GM12878 (cell line): ENCODE data around the gene ZNF311. TPM values are rescaled to one million over a fixed set of nuclear protein-coding genes. Genes with fewer than 3 reads are reported as not detected.

ENCODE experiments used
- ATAC-seq: fragments of 200-7000 bp; cut with Tn5 transposase; 3 replicates; pipeline ENCODE4 v1.9.1; 2020; ENCODE audit warnings: mild to moderate bottlenecking, moderate library complexity
- BruUV-seq: library from RNA; stranded (reverse); fragments of 400-500 nt; replicated peaks from 2 replicates; lab custom pipeline; 2021; lab: Mats Ljungman, UMichigan
- CTCF ChIA-PET: fragments of 300-600 bp; sonication (Branson Sonifier 250); formaldehyde crosslinking; extraction: SDS; loops from one replicate; lab custom pipeline; 2021; ENCODE audit warnings: inconsistent platforms; lab: Yijun Ruan, JAX
- POLR2A ChIA-PET: fragments of 350-600 bp; formaldehyde crosslinking; extraction: SDS; loops from one replicate; lab custom pipeline; 2021; ENCODE audit warnings: inconsistent platforms; lab: Charles Lee
- RAD21 ChIA-PET: fragments of 300-600 bp; sonication (Branson Sonifier 250); formaldehyde crosslinking; loops from one replicate; lab custom pipeline; 2023; ENCODE audit warnings: antibody characterized with exemption; ENCODE audit not compliant: unreplicated experiment; lab: Charles Lee
- SMC1A ChIA-PET: fragments of 300-600 bp; sonication (Branson Sonifier 250); formaldehyde crosslinking; loops from one replicate; lab custom pipeline; 2023; ENCODE audit not compliant: unreplicated experiment, uncharacterized antibody; lab: Charles Lee
- DNase-seq: peaks from one replicate; pipeline ENCODE4 v3.0.0-alpha.2; 2011; ENCODE audit warnings: low read depth, low spot score
- FAIRE-seq: peaks from 3 replicates; lab custom pipeline; 2011; peaks lifted over from hg19 to GRCh38; lab: Jason Lieb, UNC
- H2AFZ ChIP-seq: 2 replicates; pipeline ENCODE4 v1.6.0; 2011; ENCODE audit warnings: low read depth, low read length, control low read depth; ENCODE audit not compliant: control insufficient read depth
- H3K27ac ChIP-seq: 2 replicates; pipeline ENCODE4 v1.5.1; 2011; ENCODE audit warnings: control low read depth; ENCODE audit not compliant: control insufficient read depth, insufficient read depth
- H3K27me3 ChIP-seq, 2 experiments: replicated peaks in 1 of 2; 2 replicates each; pipeline versions ENCODE4 v1.6.0 to v1.6.1; 2011; ENCODE audit warnings: low read length in 1 of 2; ENCODE audit not compliant: control insufficient read depth in 2 of 2, insufficient read depth in 2 of 2
- H3K36me3 ChIP-seq, 2 experiments: 2 replicates each; pipeline ENCODE4 v1.5.1; 2011; ENCODE audit warnings: low read length in 1 of 2; ENCODE audit not compliant: control insufficient read depth in 2 of 2, insufficient read depth in 2 of 2
- H3K4me1 ChIP-seq: 2 replicates; pipeline ENCODE4 v1.6.1; 2011; ENCODE audit warnings: mild to moderate bottlenecking, low read length, moderate library complexity, mixed read lengths; ENCODE audit not compliant: control insufficient read depth, insufficient read depth
- H3K4me2 ChIP-seq: 2 replicates; pipeline ENCODE4 v1.6.0; 2011; ENCODE audit warnings: control low read depth; ENCODE audit not compliant: control insufficient read depth, insufficient read depth
- H3K4me3 ChIP-seq: fragments of 200-600 bp; sonication (generic); 2 replicates; pipeline ENCODE4 v1.5.1; 2016
- H3K79me2 ChIP-seq: 2 replicates; pipeline ENCODE4 v1.6.0; 2011; ENCODE audit warnings: low read length; ENCODE audit not compliant: control insufficient read depth, insufficient read depth
- H3K9ac ChIP-seq: 2 replicates; pipeline ENCODE4 v1.8.0; 2011; ENCODE audit warnings: low read length, control low read depth, mixed read lengths; ENCODE audit not compliant: control insufficient read depth, insufficient read depth
- H3K9me3 ChIP-seq: replicated peaks from 3 replicates; pipeline ENCODE4 v1.5.1; 2011; ENCODE audit warnings: mild to moderate bottlenecking, low read length; ENCODE audit not compliant: control insufficient read depth, insufficient read depth
- H4K20me1 ChIP-seq: 2 replicates; pipeline ENCODE4 v1.6.0; 2011; ENCODE audit not compliant: control insufficient read depth, insufficient read depth
- BMI1 ChIP-seq: fragments of 450-650 bp; IDR thresholded peaks from 2 replicates; pipeline ENCODE4 v1.6.1; 2016; ENCODE audit warnings: mild to moderate bottlenecking, moderate library complexity, borderline replicate concordance
- EED ChIP-seq: sonication (generic); IDR thresholded peaks from 2 replicates; pipeline ENCODE4 v1.6.1; 2016; ENCODE audit warnings: antibody characterized with exemption, low read depth
- EZH2 ChIP-seq: IDR thresholded peaks from 2 replicates; pipeline ENCODE4 v1.6.1; 2012; ENCODE audit warnings: low read depth, mild to moderate bottlenecking, control low read depth, inconsistent platforms, low read length, borderline replicate concordance; ENCODE audit not compliant: control insufficient read depth
- HDAC6 ChIP-seq: fragments of 200-600 bp; sonication (generic); IDR thresholded peaks from one replicate; pipeline ENCODE4 v1.8.0; 2017; ENCODE audit warnings: antibody characterized with exemption; ENCODE audit not compliant: unreplicated experiment
- NKRF ChIP-seq: fragments of 450-650 bp; conservative IDR thresholded peaks from 2 replicates; pipeline ENCODE4 v1.6.1; 2017; ENCODE audit warnings: mild to moderate bottlenecking, moderate library complexity
- NR2C2 ChIP-seq: IDR thresholded peaks from 2 replicates; pipeline ENCODE4 v1.6.1; 2011; ENCODE audit warnings: borderline replicate concordance, low read depth; ENCODE audit not compliant: control insufficient read depth, insufficient read length
- PAX5 ChIP-seq: IDR thresholded peaks from 2 replicates; pipeline ENCODE4 v1.6.1; 2011; ENCODE audit warnings: low read depth, low read length, borderline replicate concordance
- RELB ChIP-seq: fragments of 450-650 bp; IDR thresholded peaks from 2 replicates; pipeline ENCODE4 v1.6.1; 2017; ENCODE audit warnings: low read depth, mild to moderate bottlenecking, moderate library complexity
- SMC3 ChIP-seq: IDR thresholded peaks from 2 replicates; pipeline ENCODE4 v1.6.1; 2011; ENCODE audit warnings: low read length, improper control_type of control experiment, borderline replicate concordance
- WRNIP1 ChIP-seq: IDR thresholded peaks from 2 replicates; pipeline ENCODE4 v1.6.1; 2011; ENCODE audit warnings: low read depth, low read length, improper control_type of control experiment, borderline replicate concordance
- ZNF207 ChIP-seq: fragments of 450-650 bp; IDR thresholded peaks from 2 replicates; pipeline ENCODE4 v1.6.1; 2014; ENCODE audit warnings: antibody characterized with exemption, mild to moderate bottlenecking, borderline replicate concordance
- ZNF622 ChIP-seq: fragments of 450-650 bp; IDR thresholded peaks from 2 replicates; pipeline ENCODE4 v1.6.1; 2017; ENCODE audit warnings: mild to moderate bottlenecking, inconsistent platforms
- WGBS: methylation state at CpG from one replicate; pipeline ENCODE4 v1.1.6; 2016; ENCODE audit warnings: low lambda C conversion rate; ENCODE audit not compliant: insufficient replicate concordance, insufficient coverage; ENCODE audit errors: missing lambda C conversion rate; 5-methylcytosine and 5-hydroxymethylcytosine counted together
- in situ Hi-C: fragments of 300-500 bp; cut with MboI; formaldehyde crosslinking; loops from 9 replicates; pipeline ENCODE4 v1.14.3; 2018; ENCODE audit warnings: mixed read lengths
- intact Hi-C: fragments of 100-400 bp; cut with micrococcal nuclease; formaldehyde crosslinking; loops from one replicate; pipeline ENCODE4 v1.14.2; 2022; ENCODE audit not compliant: unreplicated experiment
- polyA plus RNA-seq, 11 experiments: library from polyadenylated mRNA; depleted of rRNA in 4 of 11; unstranded in 6 of 11; stranded (reverse) in 5 of 11; fragments of >200 nt; fragmentation: Nextera tagmentation in 4 of 11; fragmentation: Illumina TruSeq in 1 of 11; extraction: Ambion mirVana in 4 of 11; extraction: Trizol in 1 of 11; gene quantifications; 1 replicate in 1 of 11; 2 replicates in 10 of 11; pipeline versions ENCODE4 v1.2.1 to v1.2.3, GENCODE V29; 2011 to 2016; ENCODE audit warnings: inconsistent platforms in 2 of 11, missing spikeins in 2 of 11, low read depth in 1 of 11
- total RNA-seq, 4 experiments: library from RNA; depleted of rRNA in 3 of 4; stranded (reverse); fragments of >200 nt in 3 of 4; fragmentation: Illumina TruSeq in 1 of 4; extraction: Trizol in 1 of 4; gene quantifications; 2 replicates each; pipeline versions ENCODE4 v1.2.1 to v1.2.3, GENCODE V29; 2013 to 2021
- TF ChIP-seq, protein P1 (sequence below): IDR thresholded peaks from 2 replicates; pipeline ENCODE4 v1.6.1; 2011; ENCODE audit warnings: low read depth, mild to moderate bottlenecking, low read length, moderate library complexity, borderline replicate concordance; ENCODE audit errors: extremely low read depth

ZNF311 gene
- total and polyA plus RNA-seq, 10 of the 15 experiments (the other 5 are each of a cell fraction or from before 2014, with no cell fraction given) = 0.07 TPM; not detected in 9

DNA sequence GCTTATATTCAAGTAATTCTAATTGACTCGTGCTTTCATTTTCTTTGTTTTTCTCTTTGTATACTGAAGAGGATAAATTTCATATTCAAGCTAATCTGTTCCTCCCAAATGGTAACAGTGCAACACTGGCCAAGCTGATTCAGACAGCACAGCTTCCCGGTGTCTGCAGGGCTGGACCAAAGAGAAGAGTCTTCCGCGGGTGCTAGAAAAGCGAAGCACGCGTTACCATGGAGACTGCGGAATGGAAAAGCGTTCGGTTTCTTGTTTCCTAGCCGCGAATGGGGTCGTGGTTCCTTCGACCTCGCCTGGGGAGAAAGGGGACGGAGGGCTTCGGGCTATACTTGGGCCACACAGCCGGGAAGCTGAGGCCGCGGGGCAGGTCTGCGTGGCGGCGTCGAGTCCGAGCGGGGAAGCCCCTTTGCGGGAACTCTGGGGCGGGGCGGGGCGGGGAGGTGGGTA lies 6.2 kb upstream of the ZNF311 start:
- peaks cover 0 to 2% of the 10 kb centered on the region in 2 experiments; a peak in 3 of 4 replicates for H3K27me3 ChIP-seq
- H2AFZ ChIP-seq = no peak overlapping the region; the same call in 1 of the 2 replicates
- no peaks in the 10 kb centered on the region for H3K79me2 ChIP-seq
- H3K4me2 ChIP-seq = peak overlapping the region; percentile 45
- ChIA-PET POLR2A (no interaction called here), CTCF (interaction anchor here (0.6 to 2.9 kb wide), 3 partner anchors 163 to 324 kb away, joined by 3 to 19 read pairs (median 4); no protein-coding TSS in a partner anchor), SMC1A (interaction anchor here (1.0 to 1.4 kb wide), 2 partner anchors 173 to 175 kb away, joined by 3 read pairs; no protein-coding TSS in a partner anchor), RAD21 (no interaction called here)
- no peak overlapping the region for H3K9ac ChIP-seq
- TF ChIP-seq ZNF207 (no peak), BMI1 (0 out of 2 replicates have a peak, but pooled peaks have one; percentile 23), EZH2 (peak; percentile 73; the same call in 1 of the 2 replicates), ZNF622 (no peak)
- in situ Hi-C loops = no loop called here
- H4K20me1 ChIP-seq = no peaks in the 10 kb centered on the region
- FAIRE-seq (no peak), ATAC-seq (no peak), DNase-seq (no peak)
- intact Hi-C loops = no loop called here
- peak overlapping the region; percentile 43; the same call in 1 of the 2 replicates for H3K4me3 ChIP-seq
- 5% methylated on average over 28 of the region's 30 CpGs for WGBS
- BruUV-seq = no TSS peak
- H3K4me1 ChIP-seq = no peaks in the 10 kb centered on the region
- H3K27ac ChIP-seq = no peak overlapping the region
- no peaks in the 10 kb centered on the region; the same call in 2 of the 3 replicates for H3K9me3 ChIP-seq
- no peaks in the 10 kb centered on the region for H3K36me3 ChIP-seq

DNA sequence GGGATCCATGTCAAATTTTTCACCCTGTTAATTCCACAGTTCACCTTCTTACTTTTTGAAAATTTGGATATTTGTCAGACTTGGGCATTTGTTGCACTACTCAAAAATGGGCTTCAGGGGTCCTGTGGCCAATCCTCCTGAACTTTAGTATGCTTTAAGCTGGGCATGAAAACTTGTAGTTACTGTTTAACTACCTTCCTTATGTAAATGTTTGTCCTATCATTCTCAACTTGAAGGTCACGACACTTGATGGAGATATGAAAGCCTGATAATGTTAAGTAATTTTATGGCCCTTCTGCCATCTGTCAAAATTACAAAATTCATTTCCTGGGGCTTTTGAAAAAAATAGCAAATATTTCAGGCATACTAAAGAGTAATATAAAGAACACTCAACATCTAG lies 4.2 kb upstream of the ZNF311 start:
- peaks cover 0 to 7% of the 10 kb centered on the region in 2 experiments; a peak in 3 of 4 replicates for H3K27me3 ChIP-seq
- SMC1A ChIA-PET = no interaction called here
- no peak for ATAC-seq
- POLR2A ChIA-PET = no interaction called here
- in situ Hi-C loops (no loop called here), intact Hi-C loops (no loop called here)
- no peak for DNase-seq
- RAD21 ChIA-PET = no interaction called here
- BruUV-seq = no TSS peak
- FAIRE-seq = no peak
- no peaks in the 10 kb centered on the region for H3K4me1 ChIP-seq
- H3K4me2 ChIP-seq = no peak overlapping the region
- no peak overlapping the region for H2AFZ ChIP-seq
- no peaks in the 10 kb centered on the region for H3K79me2 ChIP-seq
- H3K4me3 ChIP-seq = no peak overlapping the region
- no peaks in the 10 kb centered on the region for H3K9me3 ChIP-seq
- no peak overlapping the region for H3K9ac ChIP-seq
- H4K20me1 ChIP-seq = no peaks in the 10 kb centered on the region
- WGBS = 86% methylated on average over 1 of the region's 1 CpG
- CTCF ChIA-PET = interaction anchor here (2.9 kb wide), 1 partner anchor 171 kb away, joined by 19 read pairs; no protein-coding TSS in a partner anchor
- H3K36me3 ChIP-seq = no peaks in the 10 kb centered on the region
- no peak overlapping the region for H3K27ac ChIP-seq
- TF ChIP-seq, protein P1, sequence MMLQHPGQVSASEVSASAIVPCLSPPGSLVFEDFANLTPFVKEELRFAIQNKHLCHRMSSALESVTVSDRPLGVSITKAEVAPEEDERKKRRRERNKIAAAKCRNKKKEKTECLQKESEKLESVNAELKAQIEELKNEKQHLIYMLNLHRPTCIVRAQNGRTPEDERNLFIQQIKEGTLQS = no peak
- TF ChIP-seq BMI1 (no peak), WRNIP1 (no peak), NKRF (no peak), HDAC6 (no peak), SMC3 (no peak), PAX5 (no peak), NR2C2 (no peak), EED (no peak), RELB (no peak)
